Activated T-helper 1 cell treated with Interleukin-2 at 50 U/mL for 16 hours (primary cell): ENCODE results near the gene GADD45G.

ENCODE experiments used
- DNase-seq: peaks from one replicate; pipeline ENCODE4 v3.0.0-alpha.2; 2020; ENCODE audit warnings: low read depth

Gene GADD45G, protein sequence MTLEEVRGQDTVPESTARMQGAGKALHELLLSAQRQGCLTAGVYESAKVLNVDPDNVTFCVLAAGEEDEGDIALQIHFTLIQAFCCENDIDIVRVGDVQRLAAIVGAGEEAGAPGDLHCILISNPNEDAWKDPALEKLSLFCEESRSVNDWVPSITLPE

DNA sequence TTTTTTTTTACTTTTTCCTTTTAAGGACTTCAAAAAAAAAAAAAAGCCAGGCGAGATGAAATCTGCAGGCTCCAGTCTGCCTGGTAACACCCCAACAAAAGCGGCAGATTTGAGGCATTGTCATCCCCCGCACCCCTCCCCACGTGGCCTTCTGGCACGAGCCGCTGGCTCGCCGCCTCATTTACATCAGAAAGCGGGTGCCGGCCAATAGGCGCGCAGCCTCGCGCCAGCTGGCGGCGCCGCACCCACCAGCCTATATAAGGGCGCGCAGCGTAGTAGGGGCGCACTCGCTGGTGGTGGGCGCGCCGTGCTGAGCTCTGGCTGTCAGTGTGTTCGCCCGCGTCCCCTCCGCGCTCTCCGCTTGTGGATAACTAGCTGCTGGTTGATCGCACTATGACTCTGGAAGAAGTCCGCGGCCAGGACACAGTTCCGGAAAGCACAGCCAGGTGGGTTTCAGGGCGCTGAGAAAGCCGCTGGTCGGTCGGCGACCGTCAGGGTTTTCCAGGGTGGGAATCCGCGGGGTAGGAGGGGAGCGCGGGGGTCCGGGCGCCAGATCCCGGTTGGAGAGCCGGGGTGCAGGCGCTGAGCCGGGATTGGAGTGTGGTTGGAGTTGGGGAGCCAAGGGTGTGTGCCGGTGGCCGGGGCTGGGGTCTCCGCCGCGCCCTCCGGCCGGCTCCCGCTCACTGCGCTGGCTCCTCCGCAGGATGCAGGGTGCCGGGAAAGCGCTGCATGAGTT, at the start of gene GADD45G:
GADD45G (plus strand) TSS at position 284 of the 736 bp plus-strand sequence; CDS start at position 394, 110 bp downstream.
- DNase-seq = peak; percentile 81

- DNase-seq = no peak
These were observed 49.8 kb upstream of the GADD45G start for GRCh38 chr9:89555036-89555415.

GRCh38 chr9:89555451-89556375, 49.1 kb upstream of the GADD45G start:
- no peak for DNase-seq

DNA sequence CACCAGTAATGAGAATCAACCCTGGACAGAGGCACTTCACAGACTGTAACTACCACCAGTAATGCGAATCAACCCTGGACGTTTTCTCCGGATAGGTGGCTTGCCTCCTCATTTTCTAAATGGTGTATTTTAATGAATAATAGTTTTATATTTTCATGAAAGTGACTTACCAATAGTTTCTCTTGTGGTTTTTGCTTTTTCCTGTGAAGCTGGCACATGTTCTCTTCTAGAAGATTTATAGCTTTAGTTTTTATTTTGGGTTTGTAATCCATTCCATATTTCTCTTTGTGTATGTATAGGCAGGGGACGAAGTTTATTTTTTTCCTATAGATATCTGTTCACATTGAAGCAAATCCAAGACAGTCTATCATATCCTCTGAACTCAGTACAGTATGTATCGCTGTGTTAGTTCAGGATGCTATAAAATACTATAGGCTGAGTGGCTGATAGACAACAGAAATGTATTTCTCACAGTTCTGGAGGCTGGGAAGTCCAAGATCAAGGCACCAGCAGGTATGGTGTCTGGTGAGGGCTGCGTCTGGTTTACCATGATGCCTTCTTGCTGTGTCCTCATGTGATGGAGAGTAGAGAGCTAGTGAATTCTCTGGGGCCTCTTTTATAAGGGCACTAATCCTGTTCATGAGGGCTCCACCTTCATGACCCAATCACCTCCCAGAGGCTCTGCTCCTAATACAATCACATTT, 46.5 kb upstream of the GADD45G start:
- DNase-seq = no peak

- no peak for DNase-seq
These were observed 45.9 kb upstream of the GADD45G start for GRCh38 chr9:89558948-89559347.

DNA sequence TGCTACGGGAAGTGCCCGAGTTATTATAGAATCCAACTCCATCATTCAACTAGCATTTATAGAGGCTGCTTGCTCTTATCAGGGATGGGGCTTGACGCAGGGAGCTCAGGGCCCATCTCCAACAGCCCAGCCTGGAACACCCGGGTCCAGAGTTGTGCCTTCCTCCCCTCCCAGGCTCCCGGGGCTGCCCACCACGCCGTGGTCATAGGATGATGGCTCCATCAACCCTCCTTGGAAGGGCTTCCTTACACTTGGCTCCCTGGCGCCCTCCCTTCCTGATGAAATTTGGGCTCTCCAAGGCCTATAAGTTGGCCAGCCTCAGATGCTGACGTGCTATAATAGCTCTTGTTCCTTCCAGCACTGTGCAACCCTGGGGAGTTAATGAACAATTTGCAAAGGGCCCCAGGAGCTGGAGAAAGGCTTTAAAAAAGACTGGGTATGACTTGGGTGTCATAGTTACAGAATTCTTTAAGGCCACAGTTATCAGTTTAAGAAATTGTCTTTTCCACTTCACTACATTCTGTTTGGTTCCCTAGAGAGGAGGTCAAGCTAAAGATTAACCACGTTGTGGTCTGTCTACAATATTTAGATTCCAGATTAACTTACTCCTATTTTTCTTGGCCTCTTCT, 42.5 kb upstream of the GADD45G start:
- no peak for DNase-seq

- DNase-seq = no peak
These were observed 41.1 kb upstream of the GADD45G start for GRCh38 chr9:89563571-89564345.

DNA sequence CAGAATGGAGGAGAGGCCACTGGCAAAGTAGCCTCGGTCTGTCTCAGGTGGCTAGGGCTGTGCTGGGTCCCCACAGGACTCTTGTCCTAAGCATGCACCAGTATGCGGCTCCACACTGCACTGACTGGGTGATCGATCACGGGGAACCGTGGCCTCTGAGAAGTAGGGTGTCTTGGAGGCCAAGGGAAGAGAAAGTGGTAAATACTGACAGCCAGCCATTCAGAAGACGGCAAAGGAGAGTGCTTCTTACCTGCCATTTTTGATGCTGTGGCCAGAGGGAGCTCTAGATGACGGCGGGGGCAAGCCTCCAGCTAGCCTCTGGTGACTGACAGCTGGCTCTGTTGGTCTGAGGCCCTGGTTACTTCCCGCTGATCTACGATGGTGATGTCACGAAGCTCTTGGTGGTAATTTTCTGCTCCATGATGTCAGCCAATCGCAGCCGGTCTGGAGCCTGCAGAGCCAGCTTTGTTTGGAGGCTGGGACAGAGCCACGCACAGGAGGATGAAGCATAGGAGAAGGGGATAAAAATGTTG, 40.4 kb upstream of the GADD45G start:
- no peak for DNase-seq

DNA sequence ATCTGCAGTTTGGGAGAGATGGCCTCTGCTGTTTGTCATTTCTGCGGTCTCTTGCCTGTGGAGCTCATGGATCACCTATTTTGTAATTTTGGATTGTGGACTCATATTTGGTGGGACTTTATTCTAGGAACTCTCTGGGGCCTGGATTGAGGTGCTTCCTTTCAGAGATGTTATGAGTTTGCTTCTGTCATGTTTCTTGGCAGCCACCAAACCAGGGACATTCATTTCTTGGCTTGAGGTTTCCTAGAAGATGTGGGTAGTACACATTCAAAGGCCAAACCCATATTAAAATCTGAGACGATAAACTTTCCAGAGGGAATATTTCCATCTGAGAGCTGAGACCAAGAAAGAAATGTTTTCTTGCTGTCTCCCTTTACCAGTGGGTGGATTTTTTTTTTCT, 37.2 kb upstream of the GADD45G start:
- no peak for DNase-seq

GRCh38 chr9:89574309-89574708, 30.5 kb upstream of the GADD45G start:
- no peak for DNase-seq

GRCh38 chr9:89576404-89576839, 28.4 kb upstream of the GADD45G start:
- DNase-seq = no peak

DNA sequence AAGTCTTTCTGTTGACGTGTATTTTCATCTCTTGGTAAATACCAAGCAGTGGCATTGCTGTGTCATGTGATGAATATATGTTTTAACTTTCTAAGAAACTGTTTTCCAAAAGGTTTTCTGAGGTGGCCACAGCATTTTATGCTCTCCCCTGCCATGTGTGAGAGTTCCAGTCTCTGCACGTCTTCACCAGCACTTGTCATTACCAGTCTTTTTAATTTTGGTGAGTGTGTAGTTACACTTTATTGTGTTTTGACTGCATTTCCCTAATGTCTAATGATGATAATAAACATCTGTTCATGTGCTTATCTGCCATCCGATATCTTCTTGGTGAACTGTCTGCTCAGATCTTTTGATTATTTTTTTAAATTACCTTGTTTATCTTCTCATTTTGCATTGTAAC, 27.4 kb upstream of the GADD45G start:
- no peak for DNase-seq

DNA sequence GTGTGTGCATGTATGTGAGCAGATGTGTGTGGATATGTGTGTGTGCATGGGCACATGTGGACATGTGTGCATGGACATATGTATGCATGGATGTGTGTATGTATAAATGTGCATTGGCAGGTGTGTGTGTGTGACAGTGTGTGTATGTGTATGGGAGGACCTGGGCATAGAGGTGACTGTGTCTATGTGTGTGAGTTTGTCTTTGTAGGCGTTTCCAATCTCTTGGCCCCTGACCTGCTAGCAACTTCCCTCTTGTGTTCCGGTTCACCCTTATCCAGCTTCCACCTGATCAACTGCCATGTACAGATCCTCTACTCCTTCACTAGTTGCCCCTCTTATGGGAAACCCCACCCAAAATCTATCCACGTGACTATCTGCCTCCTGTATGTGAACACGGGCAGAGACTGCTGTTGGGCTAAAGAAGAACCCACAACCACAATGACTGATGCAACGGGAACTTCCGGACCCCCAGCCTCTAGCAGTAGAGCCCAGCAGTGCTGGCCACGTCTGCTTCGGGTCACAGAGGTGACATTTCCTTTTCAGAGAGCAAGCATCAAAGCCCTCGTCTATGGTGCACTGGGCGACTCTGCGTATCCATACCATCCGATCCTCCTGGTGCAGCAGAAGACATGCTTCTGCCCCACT, 24.9 kb upstream of the GADD45G start:
- no peak for DNase-seq

GRCh38 chr9:89586311-89586710, 18.5 kb upstream of the GADD45G start:
- DNase-seq = no peak

- DNase-seq = no peak
These were observed 16.4 kb upstream of the GADD45G start for GRCh38 chr9:89588271-89588879.

- DNase-seq = no peak
These were observed 14.4 kb upstream of the GADD45G start for GRCh38 chr9:89590415-89590814.

DNA sequence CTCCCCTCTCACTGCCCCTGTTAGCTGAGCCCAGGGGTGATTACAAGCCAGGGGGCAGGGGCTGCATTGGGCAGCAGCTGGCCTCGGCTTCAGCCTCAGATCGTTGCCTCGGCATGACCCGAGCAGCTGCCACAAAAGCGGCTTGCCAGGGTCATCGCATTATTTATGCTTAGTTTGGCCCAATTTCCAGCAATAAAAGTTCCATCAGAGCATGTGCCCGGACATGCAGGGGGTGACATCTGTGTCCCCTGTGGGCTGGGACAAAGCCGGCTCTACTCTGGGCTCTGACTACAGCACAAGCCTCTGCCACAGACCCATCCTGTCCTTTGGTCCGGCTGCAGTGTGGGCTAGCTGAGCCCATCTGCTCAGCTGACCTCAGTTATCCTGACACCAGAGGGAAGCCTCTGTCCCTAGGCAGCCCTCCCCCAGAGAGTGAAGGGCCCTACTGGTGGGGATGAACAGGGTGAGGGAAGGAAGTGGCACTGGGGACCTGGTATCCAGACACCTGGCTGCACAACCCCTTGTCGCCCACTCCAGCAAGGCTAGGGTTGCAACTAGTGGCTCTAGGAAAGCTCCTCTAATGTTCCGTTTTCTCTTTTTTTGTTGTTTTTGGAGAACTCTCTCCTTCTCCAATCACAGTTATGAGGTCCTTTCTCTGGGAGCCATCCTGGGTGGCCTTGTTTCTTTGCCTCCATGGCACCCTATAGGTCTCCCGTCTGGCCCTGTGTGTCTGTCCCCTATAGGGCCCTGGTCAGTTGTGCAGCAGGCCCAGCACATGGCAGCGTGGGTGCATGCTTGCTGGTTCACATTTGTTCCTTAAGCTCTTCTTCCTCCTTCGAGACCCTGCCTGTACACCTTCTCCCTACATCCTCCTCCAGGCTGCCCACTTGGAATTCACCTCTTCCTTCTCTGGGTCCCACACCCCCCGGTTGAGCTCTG, 13.3 kb upstream of the GADD45G start:
- DNase-seq = no peak

DNA sequence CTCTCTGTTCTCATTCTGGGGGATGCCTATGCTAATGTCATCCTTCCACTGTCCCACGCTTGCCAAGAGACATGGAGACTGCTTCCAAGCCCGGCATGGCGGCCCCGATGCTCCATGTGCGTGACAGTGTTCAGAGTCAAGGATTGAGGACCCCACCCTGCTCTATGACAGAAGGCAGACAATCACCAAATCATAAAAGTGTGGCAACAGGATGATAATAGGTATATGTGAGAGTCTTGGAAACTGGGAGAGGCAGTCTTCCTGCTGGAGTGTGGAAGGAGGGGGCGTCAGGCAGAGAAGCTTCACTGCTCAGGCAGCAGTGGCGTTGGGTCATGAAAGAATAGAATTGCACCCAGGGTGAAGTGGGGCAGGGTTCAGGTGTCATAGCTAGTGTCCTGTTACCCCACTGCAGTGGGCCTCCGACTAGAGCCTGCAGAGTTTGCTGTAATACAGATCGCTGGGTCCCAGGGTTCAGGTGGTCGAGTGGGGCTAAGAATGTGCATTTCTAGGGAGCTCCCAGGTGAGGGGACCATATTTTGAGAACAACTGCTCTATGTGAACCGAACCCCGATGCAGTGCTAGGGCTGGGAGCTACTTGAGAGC, 12.5 kb upstream of the GADD45G start:
- no peak for DNase-seq
